GM21576 (cell line): ENCODE measurements around the gene EBF4.
"Not testable (repeated sequence)": the region's sequence is repeated elsewhere in the genome, so short reads cannot be mapped to it uniquely, and the experiment has no call there.

ENCODE experiments used
- ATAC-seq: cut with Tn5 transposase; IDR thresholded peaks from one replicate; pipeline ENCODE4 v1.9.1; 2021; ENCODE audit warnings: mild to moderate bottlenecking, moderate library complexity; ENCODE audit not compliant: unreplicated experiment

EBF4 gene

GRCh38 chr20:2671977-2672376, 20.6 kb upstream of the EBF4 start:
- no peak for ATAC-seq

- no peak for ATAC-seq
These were observed 20.1 kb upstream of the EBF4 start for GRCh38 chr20:2672446-2672845.

- no peak for ATAC-seq
These were observed 19.1 kb upstream of the EBF4 start for GRCh38 chr20:2673453-2673852.

GRCh38 chr20:2680046-2680445, 12.5 kb upstream of the EBF4 start:
- ATAC-seq: no peak

GRCh38 chr20:2682040-2682439, 10.5 kb upstream of the EBF4 start:
- not testable (repeated sequence) for ATAC-seq

GRCh38 chr20:2684817-2685216, 7.8 kb upstream of the EBF4 start:
- not testable (repeated sequence) for ATAC-seq

- ATAC-seq: no peak
These were observed 5.1 kb upstream of the EBF4 start for GRCh38 chr20:2687514-2687913.

- no peak for ATAC-seq
These were observed 4.5 kb upstream of the EBF4 start for GRCh38 chr20:2688041-2688591.

GRCh38 chr20:2690213-2690612, 2.4 kb upstream of the EBF4 start:
- ATAC-seq: no peak

- ATAC-seq: no peak
These were observed 1.9 kb upstream of the EBF4 start for GRCh38 chr20:2690718-2691117.

- ATAC-seq: no peak
These were observed 1.5 kb upstream of the EBF4 start for GRCh38 chr20:2691127-2691526.

GRCh38 chr20:2691663-2692035, 931 bp upstream of the EBF4 start:
- no peak for ATAC-seq

GRCh38 chr20:2692886-2693285, 306 bp downstream of the EBF4 start:
- no peak for ATAC-seq

- ATAC-seq: no peak
These were observed 867 bp downstream of the EBF4 start for GRCh38 chr20:2693286-2694007.

GRCh38 chr20:2694008-2694471, 1.5 kb downstream of the EBF4 start:
- ATAC-seq: no peak

GRCh38 chr20:2694519-2694918, 1.9 kb downstream of the EBF4 start:
- ATAC-seq: no peak

GRCh38 chr20:2695206-2695983, 2.8 kb downstream of the EBF4 start:
- no peak for ATAC-seq

- not testable (repeated sequence) for ATAC-seq
These were observed 3.5 kb downstream of the EBF4 start for GRCh38 chr20:2695984-2696525.

- no peak for ATAC-seq
These were observed 4.1 kb downstream of the EBF4 start for GRCh38 chr20:2696646-2697045.

- ATAC-seq: no peak
These were observed 5.2 kb downstream of the EBF4 start for GRCh38 chr20:2697768-2698167.

- no peak for ATAC-seq
These were observed 5.7 kb downstream of the EBF4 start for GRCh38 chr20:2698186-2698817.
